ENCODE data around the gene TMEM212.
"Not testable (repeated sequence)": the region's sequence is repeated elsewhere in the genome, so short reads cannot be mapped to it uniquely, and the experiment has no call there.

DNA sequence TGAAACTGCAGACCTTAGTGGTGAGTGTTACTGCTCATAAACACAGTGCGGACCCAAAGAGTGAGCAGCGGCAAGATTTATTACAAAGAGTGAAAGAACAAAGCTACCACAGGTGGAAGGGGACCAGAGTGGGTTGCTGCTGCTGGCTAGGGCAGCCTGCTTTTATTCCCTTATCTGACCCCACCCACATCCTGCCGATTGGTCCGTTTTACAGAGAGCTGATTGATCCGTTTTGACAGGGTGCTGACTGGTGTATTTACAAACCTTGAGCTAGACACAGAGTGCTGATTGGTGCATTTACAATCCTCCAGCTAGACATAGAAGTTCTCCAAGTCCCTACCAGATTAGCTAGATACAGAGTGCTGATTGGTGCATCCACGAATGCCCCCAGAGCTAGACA lies 63.4 kb downstream of the TMEM212 start:
- TF ChIP-seq, protein P1, sequence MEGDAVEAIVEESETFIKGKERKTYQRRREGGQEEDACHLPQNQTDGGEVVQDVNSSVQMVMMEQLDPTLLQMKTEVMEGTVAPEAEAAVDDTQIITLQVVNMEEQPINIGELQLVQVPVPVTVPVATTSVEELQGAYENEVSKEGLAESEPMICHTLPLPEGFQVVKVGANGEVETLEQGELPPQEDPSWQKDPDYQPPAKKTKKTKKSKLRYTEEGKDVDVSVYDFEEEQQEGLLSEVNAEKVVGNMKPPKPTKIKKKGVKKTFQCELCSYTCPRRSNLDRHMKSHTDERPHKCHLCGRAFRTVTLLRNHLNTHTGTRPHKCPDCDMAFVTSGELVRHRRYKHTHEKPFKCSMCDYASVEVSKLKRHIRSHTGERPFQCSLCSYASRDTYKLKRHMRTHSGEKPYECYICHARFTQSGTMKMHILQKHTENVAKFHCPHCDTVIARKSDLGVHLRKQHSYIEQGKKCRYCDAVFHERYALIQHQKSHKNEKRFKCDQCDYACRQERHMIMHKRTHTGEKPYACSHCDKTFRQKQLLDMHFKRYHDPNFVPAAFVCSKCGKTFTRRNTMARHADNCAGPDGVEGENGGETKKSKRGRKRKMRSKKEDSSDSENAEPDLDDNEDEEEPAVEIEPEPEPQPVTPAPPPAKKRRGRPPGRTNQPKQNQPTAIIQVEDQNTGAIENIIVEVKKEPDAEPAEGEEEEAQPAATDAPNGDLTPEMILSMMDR (IDR thresholded peaks at IDR 0.05) = not testable (repeated sequence)
- not testable (repeated sequence) for TF ChIP-seq REST (IDR thresholded peaks at IDR 0.05)

Measured in A549 (cell line).